Muscle of arm (tissue), 14 donors: ENCODE measurements around the gene HPF1. TPM values are rescaled to one million over a fixed set of nuclear protein-coding genes. Genes with fewer than 3 reads are reported as not detected.
"Not testable (repeated sequence)": the region's sequence is repeated elsewhere in the genome, so short reads cannot be mapped to it uniquely, and the experiment has no call there.

Experiments
- DNase-seq: peaks from one replicate; pipeline ENCODE4 v3.0.0-alpha.2; 2013
- long read RNA-seq, 11 donors: transcript quantifications; one replicate each; lab custom pipeline, GENCODE V29; 2026
- polyA plus RNA-seq, 12 donors: library from polyadenylated mRNA; unstranded; fragments of 120-200 nt; gene quantifications; one replicate each; pipeline ENCODE4 v1.2.1, GENCODE V29; 2013; ENCODE audit not compliant: insufficient read length in 12 of 12

Gene HPF1
- 100 to 1,000 TPM in 1 of 12 donors, 10 to 100 TPM in 10, not detected in 1; 26.3 to 109 (median 37.9) TPM for polyA plus RNA-seq
- long read RNA-seq, donor 1, transcript HPF1-201 (8 exons, 1,230 nt): major isoform, 18 of 157 reads
- long read RNA-seq, donor 1, transcript HPF1-203 (2 exons, 548 nt): minor isoform, 5 of 157 reads
- long read RNA-seq, donor 1, partial matches to known transcripts: 132 of 157 reads
- long read RNA-seq, donor 1, other reads (novel, unspliced or antisense): 0 of 157 reads
- long read RNA-seq, donor 2, transcript HPF1-201 (8 exons, 1,230 nt): major isoform, 31 of 46 reads
- long read RNA-seq, donor 2, partial matches to known transcripts: 10 of 46 reads
- long read RNA-seq, donor 2, other reads (novel, unspliced or antisense): 0 of 46 reads
- long read RNA-seq, donor 3, transcript HPF1-201 (8 exons, 1,230 nt): major isoform, 6 of 16 reads
- long read RNA-seq, donor 3, partial matches to known transcripts: 7 of 16 reads
- long read RNA-seq, donor 3, other reads (novel, unspliced or antisense): 0 of 16 reads
- long read RNA-seq, donor 4, partial matches to known transcripts: 0 of 7 reads
- long read RNA-seq, donor 4, other reads (novel, unspliced or antisense): 0 of 7 reads
- long read RNA-seq, donor 5, transcript HPF1-201 (8 exons, 1,230 nt): major isoform, 19 of 32 reads
- long read RNA-seq, donor 5, partial matches to known transcripts: 10 of 32 reads
- long read RNA-seq, donor 5, other reads (novel, unspliced or antisense): 0 of 32 reads
- long read RNA-seq, donor 6, transcript HPF1-201 (8 exons, 1,230 nt): major isoform, 11 of 14 reads
- long read RNA-seq, donor 6, partial matches to known transcripts: 0 of 14 reads
- long read RNA-seq, donor 6, other reads (novel, unspliced or antisense): 0 of 14 reads
- long read RNA-seq, donor 7, transcript HPF1-201 (8 exons, 1,230 nt): major isoform, 6 of 8 reads
- long read RNA-seq, donor 7, partial matches to known transcripts: 0 of 8 reads
- long read RNA-seq, donor 7, other reads (novel, unspliced or antisense): 0 of 8 reads
- long read RNA-seq, donor 8, transcript HPF1-201 (8 exons, 1,230 nt): major isoform, 14 of 30 reads
- long read RNA-seq, donor 8, partial matches to known transcripts: 11 of 30 reads
- long read RNA-seq, donor 8, other reads (novel, unspliced or antisense): 0 of 30 reads
- long read RNA-seq, donor 9, transcript HPF1-201 (8 exons, 1,230 nt): major isoform, 10 of 17 reads
- long read RNA-seq, donor 9, partial matches to known transcripts: 5 of 17 reads
- long read RNA-seq, donor 9, other reads (novel, unspliced or antisense): 0 of 17 reads
- long read RNA-seq, donor 10, transcript HPF1-201 (8 exons, 1,230 nt): major isoform, 21 of 32 reads
- long read RNA-seq, donor 10, partial matches to known transcripts: 7 of 32 reads
- long read RNA-seq, donor 10, other reads (novel, unspliced or antisense): 0 of 32 reads
- long read RNA-seq, donor 11, transcript HPF1-201 (8 exons, 1,230 nt): major isoform, 24 of 39 reads
- long read RNA-seq, donor 11, partial matches to known transcripts: 12 of 39 reads
- long read RNA-seq, donor 11, other reads (novel, unspliced or antisense): 0 of 39 reads

DNA sequence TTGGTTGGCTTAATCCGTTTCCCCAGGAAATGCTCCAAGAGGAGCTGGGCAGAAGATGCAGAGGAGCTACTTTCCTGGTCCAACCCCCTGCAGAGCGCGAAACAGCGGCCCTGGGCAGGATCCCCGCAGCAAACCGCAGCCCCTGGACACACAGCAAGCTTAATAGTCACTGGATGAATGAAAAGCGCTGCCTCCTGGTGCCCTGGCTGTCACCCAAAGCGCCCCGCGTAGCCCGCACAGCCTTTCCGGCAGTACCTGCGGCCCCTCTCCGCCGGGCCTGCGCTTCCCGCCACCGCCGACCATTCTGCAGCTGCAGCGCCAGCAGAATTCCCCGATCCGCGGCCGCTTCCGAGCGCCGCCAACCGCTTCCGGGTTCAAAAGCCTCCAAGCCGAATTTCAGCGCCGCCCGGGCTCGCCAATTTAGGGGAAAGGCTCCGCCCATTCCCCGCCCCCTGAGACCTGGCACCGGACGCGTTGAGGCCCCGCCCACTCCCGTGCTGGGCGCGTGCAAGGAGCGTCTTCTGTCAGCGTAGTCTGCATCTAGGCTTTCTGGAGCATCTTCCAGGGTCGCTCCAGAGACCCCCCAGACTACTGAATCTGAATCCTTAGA is at the start of gene HPF1:
Gene HPF1, minus strand, starts transcription at position 370 of the 610 bp plus-strand sequence. Its CDS starts 67 bp downstream, at position 303.
- peak; percentile 92 for DNase-seq

DNA sequence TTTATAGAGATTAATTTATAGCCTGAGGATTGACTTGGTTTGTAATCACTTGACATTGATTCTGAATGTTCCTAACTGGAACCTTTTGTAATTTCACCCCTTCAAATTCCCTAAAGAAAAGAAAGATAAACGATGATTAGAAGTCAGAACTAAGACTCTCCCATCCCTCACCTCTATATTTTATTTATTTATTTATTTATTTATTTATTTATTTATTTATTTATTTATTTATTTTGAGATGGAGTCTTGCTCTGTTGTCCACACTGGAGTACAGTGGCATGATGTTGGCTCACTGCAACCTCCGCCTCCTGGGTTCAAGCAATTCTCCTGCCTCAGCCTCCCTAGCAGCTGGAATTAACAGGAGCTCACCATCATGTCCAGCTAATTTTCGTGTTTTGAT is 49.0 kb upstream of the HPF1 start:
- DNase-seq: not testable (repeated sequence)

DNA sequence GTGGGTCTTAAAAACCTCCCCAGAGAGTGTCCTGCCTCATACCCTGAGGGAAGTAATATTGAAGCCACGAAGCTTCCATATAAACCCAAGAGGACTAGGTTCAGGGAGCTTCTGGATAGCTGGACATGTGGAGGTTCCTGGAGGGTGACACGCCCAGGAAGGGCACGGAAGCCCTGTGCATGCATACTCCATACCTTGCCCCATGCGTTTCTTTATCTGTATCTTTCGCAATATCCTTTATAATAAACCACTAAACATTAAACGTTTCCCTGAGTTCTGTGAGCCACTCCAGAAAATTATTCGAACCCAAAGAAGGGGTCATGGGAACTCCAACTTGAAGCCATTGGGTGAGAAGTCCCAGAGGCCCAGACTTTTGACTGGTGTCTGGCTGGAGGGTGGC is 45.7 kb upstream of the HPF1 start:
- no peak for DNase-seq

DNA sequence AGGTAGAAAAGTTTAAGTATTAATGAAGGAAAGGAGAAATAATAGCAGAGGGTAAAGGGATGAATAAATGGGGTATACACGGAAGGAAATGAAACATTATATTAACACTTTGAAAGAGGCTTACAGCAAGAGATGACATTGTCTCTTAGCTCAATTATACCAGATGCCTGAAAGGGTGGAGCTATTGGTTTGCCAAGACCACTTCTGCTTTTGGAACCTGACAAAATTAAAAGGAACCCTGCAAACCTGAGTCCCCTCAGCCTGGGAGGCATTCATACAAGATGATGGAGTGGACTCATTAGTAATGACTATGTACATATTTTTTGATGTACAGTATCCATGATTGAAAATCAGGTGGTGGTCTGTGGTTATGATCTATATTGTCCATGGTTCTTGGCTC is 45.1 kb upstream of the HPF1 start:
- no peak for DNase-seq

DNA sequence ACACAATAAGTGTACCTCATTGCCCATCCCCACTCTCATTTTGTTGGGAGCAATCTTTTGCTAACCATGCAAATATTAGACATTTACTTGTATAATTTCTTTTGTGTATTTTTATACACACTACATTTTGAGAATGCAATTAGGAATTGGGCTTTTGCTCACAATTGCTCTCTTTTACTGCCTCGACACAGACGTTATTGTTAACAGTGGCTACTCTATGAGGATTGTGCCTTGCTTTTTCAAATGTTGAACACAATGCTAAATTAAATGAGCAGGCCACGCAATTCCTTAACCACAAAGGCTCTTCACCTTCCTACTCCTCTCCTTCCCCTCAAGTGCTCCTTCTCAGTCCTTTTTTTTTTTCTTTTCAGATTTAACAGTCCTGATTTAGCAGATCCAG is 42.8 kb upstream of the HPF1 start:
- DNase-seq: no peak

DNA sequence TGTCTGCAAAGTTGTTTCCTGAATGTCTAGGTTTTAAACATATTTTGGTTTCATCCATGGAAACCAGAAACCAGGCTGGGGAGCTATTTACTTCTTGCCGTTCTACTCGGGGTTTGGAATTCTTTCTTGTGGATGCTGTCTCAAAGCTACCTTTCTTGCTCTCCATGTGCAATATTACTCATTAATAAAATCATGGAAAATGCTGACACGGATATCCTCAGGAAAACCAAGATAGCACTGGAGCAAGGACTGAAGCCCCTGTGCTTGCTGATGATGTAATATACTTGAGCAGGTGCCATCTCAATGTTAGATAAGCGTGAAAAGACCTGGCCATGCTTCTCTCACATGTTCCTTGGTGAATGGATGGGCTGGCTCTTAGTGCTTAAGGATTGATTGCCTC is 41.5 kb upstream of the HPF1 start:
- no peak for DNase-seq

DNA sequence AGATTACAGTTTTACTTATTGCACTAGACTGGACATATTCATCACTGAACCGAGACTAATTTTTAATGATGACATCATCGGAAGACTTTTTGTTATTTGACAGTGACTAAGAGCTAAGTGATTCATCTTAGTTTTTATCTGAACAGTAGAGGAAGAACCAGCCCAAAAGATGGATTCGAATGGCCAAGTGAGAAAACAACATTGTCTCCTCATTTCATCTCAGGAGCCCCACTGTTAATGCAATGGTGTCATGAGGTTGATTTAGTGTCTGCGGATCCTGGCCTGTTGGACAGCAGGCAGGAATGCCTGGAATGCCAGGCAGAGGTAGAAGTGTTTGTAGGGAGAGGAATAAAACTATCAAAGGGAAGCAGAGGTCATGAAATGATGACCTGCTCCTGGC is 37.8 kb upstream of the HPF1 start:
- no peak for DNase-seq

DNA sequence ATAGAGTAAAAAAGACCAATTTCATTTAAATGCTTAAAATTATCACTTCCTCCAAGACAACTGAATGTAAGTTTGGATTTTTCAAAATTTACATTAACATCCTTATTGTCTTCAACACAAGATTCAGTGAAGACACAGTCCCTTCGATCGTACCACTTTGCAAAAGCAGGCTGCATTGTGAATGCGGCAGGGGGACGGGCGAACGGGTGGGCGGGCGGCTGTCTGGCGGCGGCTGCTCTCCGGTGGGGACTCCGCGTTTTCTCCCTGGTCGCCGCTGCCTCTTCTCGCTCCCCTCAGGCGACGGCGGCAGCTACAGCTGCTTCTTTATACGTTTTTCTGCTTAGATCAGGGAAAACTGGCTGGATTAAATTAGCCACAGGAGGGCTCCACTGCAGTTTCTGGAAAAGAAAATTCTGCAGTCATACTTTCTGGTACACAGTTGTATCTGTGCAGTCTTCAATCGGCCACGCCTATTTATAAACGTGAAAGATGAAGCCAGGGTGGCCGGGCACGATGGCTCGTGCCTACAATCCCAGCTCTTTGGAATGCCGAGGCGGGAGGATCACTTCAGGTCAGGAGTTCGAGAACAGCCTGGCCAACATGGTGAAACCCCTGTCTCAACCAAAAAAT is 33.9 kb upstream of the HPF1 start:
- DNase-seq: peak; percentile 49

DNA sequence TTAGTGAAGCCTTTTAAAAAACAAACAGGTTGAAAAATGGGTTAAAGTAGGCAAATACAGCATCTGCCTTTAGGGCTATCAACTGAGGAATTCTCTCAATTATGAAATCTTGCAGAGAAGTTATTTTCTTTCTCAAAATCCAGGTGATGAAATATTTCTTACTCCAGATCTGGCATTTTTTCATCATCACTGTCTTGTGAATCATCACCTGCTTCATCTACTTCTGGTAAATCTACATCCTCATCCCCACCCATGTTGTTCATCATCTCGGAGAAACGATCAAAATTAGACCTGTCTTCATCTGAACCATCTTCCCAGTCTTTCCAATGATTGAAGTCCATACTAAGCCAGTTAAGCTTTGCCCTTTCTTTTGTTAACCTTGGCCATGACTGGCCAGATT is 33.3 kb upstream of the HPF1 start:
- no peak for DNase-seq

DNA sequence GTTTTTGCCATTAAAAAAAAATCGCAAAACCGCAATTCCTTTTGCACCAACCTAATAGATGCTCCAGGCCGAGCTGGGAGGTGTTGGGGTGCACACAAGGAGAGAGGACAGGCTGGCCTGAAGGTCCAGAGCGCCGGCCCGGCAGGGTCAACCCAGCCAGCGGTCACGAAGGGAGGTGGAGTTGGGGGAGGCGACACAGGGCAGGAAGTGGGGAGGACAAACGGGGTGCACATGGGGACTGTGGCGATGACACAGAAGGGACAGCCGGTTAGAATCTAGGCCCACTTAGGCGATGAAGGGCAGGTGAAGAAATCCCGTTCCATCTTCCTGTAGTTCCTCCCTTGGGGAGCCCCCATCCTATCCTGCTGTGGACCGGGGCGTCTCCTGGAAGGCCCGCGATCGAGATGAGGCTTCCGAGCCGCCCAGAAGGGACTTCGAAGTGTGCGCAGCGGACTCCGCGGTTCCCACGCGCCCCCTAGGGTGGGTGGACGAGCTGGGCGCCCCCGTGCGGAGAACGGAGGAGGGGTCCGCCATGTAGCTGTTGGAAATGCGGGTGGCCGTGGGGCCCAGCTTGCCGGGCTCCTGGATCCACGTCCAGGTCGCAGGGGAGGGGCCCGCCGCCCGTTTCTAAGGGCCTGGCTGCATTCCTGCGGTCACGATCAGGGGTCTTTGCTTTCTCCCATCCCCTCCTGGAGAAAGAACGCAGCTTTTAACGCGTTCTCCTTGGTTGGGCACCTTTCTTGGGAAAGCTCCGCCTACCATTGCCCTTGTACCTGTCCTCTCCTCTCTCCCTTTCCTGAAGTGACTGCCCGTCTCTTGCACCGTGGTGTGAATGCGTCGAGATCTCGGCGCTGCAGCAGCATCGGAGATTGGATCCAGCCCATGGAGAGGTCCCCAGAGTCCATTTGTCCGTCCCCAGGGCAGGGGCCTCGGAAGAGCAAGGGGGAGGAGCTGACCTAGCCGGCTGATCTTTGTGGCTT is 17.0 kb upstream of the HPF1 start:
- DNase-seq: no peak

DNA sequence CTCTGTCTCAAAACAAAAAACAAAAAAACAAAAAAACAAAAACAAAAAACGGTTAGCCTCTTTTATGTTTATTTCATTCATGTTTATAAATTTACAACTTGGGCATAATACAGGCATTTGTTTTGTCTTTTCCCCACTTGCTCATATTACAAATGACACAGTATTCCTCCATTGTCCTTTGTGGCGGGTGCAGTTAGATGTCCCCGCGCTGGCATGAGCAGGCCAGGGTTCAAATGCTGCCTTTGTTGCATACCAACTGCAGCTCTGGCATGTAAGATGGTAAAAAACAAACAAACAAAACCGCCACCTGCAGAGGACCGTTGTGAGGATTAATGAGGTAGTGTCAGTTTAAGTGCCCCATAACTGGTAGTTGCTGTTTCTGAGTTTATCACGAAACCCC is 16.1 kb upstream of the HPF1 start:
- DNase-seq: no peak

DNA sequence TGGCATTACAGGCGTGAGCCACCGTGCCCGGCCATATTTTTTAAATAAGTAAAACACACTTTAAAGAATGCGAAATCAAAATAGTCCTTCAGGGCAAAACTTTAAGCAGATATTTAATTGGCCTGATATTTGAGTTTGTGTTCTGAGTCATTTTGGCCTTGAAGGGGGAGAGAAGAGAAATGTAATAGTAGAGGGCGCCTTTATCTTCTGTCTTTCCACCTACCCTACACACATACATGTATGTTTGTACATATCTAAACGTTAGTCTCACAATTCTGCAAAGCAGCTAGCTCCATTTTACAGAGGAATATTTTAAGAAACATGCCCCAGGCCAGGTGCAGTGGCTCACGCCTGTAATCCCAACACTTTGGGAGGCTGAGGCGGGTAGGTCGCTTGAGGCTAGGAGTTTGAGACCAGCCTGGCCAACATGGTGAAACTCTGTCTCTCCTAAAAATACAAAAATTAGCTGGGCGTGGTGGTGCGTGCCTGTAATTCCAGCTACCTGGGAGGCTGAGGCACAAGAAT is 13.9 kb upstream of the HPF1 start:
- not testable (repeated sequence) for DNase-seq

DNA sequence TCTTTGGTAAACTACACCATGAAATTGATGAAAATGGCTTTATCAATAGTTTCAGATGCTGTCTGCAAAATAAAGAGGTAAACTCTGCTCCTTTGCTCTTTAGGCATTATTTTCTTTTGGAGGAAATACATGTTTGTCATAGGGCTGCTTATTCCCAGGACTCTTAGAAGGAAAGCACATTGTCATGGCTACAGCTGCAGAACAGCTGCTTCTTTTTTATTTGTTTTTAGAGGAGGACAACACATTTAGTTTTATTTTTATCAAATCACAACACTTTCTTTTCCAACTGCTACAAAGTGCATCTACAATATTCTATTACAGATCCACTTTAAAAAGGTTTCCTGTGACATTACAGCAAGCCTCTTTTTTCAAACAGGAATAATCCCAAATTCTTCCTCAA is 12.7 kb upstream of the HPF1 start:
- DNase-seq: no peak

DNA sequence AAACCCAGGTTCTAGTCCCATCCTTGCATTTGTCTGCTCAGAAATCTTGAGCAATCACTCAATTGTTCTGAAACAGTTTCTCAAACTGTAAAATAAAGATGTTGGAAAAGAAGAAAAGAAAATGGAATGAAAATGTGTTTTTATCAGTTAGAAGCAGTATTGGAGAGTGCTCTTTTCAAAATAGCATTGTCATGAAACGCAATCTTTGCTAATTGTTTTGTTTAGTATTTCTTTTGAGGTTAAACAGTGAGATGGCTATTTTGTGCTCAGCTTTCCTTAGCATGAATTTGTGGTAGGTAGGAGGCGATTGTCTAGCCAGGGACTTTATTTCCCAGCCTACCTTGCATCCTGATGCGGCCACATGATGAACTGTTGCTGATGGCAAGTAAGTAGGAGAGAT is 10.6 kb upstream of the HPF1 start:
- no peak for DNase-seq

DNA sequence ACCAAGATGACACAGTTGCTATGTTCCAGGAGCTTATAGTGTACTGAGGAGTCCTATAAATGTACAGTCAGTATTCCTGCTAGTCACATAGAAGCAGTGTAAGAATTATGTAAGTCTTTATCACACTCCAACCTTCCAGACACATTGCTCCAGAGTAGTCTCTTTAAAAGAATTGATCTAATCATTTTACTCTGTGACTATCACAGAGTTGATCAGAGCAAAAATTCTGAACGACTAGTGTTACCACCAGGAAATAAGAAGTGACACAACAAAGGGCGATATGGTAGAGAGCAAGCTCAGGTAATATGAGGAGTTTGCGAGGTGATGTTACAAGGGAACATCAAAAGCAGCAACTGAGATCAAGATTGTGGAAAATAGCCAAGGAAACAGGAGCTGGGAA is 9.0 kb upstream of the HPF1 start:
- DNase-seq: no peak

DNA sequence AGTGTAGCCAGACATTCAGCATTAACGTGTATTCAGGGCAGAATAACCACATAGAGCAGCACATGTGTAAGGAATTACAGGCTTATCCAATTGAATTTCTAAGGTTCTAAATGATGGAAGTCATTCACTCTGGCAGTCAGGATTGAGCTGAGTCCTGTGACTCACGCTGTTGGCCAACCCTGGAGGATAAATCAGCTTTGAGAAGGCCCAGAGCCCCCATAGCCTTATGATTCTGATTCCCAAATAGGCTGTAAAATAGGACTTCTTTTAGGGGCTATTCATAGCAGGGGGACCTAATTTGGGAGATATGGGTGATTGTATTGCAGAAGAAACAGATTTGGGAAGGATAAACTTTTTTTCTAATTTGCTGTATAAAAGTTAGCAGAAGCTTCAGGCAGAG is 8.1 kb upstream of the HPF1 start:
- no peak for DNase-seq

DNA sequence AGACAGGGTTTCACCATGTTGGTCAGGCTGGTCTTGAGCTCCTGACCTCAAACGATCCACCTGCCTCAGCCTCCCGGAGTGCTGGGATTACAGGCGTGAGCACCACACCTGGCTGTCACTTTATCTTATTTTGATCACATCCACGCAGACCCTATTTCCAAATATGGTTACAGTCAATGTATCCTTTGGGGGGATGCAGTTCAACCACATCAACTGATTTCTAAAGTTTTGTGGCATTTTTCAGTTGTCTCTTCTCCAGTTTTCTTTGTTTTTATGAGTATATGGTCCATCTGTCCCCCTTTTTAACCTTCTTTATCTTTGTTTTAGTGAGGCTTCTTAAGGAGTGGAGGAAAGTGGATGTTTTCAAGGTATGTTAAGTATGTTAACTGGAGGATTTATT is 4.1 kb upstream of the HPF1 start:
- DNase-seq: no peak

DNA sequence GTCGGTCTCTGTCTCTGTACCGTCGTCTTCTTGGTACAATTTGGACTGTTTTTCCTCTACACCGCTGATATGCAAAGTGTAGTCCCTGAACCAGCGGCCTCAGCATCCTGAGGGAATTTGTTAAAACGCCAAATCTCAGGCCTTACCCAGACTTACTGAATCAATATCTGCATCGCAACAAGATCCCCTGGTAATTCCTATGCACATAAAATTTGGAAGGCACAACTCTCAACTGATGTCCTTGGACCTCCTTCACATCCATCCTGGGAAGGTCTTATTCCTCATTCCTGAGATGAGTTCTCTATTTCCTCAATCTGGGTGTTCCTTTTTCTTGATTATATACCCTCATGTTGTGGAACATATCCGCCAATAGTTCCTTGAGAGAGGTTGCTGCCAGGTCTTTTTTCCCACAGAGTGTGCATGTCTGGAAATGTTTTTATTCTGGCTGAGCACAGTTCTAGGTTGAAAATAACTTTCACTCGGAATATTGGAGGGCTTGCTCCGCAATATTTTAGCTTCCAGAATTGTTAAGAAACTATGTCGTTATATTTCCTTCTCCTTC is 738 bp upstream of the HPF1 start:
- peak; percentile 56 for DNase-seq
